HCT116 (cell line): Measurements from ENCODE around the gene SLBP. TPM values are rescaled to one million over a fixed set of nuclear protein-coding genes. Genes with fewer than 3 reads are reported as not detected.

Experiments
- ATAC-seq: fragments of 200-7000 bp; cut with Tn5 transposase; 2 replicates; pipeline ENCODE4 v1.9.1; 2020; ENCODE audit warnings: mild to moderate bottlenecking, moderate library complexity
- BruUV-seq: library from RNA; stranded (reverse); fragments of 400-500 nt; replicated peaks from 2 replicates; lab custom pipeline; 2021; lab: Mats Ljungman, UMichigan
- CTCF ChIA-PET: fragments of 300-600 bp; sonication (Branson Sonifier 250); formaldehyde crosslinking; loops from one replicate; lab custom pipeline; 2021; ENCODE audit warnings: antibody characterized with exemption; lab: Charles Lee
- POLR2A ChIA-PET: fragments of 300-600, 350-600 bp; sonication (Branson Sonifier 250); formaldehyde crosslinking; loops from one replicate; lab custom pipeline; 2021; ENCODE audit warnings: antibody characterized with exemption; lab: Charles Lee
- RAD21 ChIA-PET, 2 experiments: fragments of 300-600 bp; sonication (Branson Sonifier 250); formaldehyde crosslinking; loops; one replicate each; lab custom pipeline; 2023; ENCODE audit warnings: low total read pairs in 2 of 2; ENCODE audit not compliant: uncharacterized antibody in 2 of 2, unreplicated experiment in 2 of 2, low non-redundant PET in 1 of 2; lab: Charles Lee
- DNase-seq: peaks from one replicate; pipeline ENCODE4 v3.0.0-alpha.2; 2010; ENCODE audit warnings: low read depth, low spot score
- H2AFZ ChIP-seq: fragments of 200-600 bp; shearing (Covaris generic), sonication (generic); 2 replicates; pipeline ENCODE4 v1.6.1; 2017; ENCODE audit warnings: low read depth, mixed run types, mixed read lengths, antibody characterized with exemption, low read length; ENCODE audit not compliant: poor library complexity, severe bottlenecking
- H3K27ac ChIP-seq: 2 replicates; pipeline ENCODE4 v1.5.1; 2012; ENCODE audit warnings: low read depth, low read length
- H3K27me3 ChIP-seq: fragments of 200-600 bp; sonication (generic); 2 replicates; pipeline ENCODE4 v1.6.1; 2016; ENCODE audit warnings: mixed run types, low read length, mixed read lengths; ENCODE audit not compliant: insufficient read depth
- H3K36me3 ChIP-seq, 2 experiments: fragments of 200-500 bp in 1 of 2; fragments of 200-600 bp in 1 of 2; sonication (Bioruptor generic) in 1 of 2; sonication (generic) in 1 of 2; 2 replicates each; pipeline versions ENCODE4 v1.5.1 to v1.6.1; 2014 to 2016; ENCODE audit warnings: low read length in 2 of 2, inconsistent platforms in 1 of 2, mixed read lengths in 1 of 2, mixed run types in 1 of 2; ENCODE audit not compliant: insufficient read depth in 2 of 2, control insufficient read depth in 1 of 2
- H3K4me1 ChIP-seq, 2 experiments: fragments of 200-600 bp in 1 of 2; sonication (generic) in 1 of 2; 2 replicates each; pipeline versions ENCODE4 v1.5.1 to v1.6.1; 2012 to 2017; ENCODE audit warnings: low read length in 2 of 2, inconsistent platforms in 1 of 2, mild to moderate bottlenecking in 1 of 2, mixed read lengths in 1 of 2, mixed run types in 1 of 2, moderate library complexity in 1 of 2; ENCODE audit not compliant: insufficient read depth in 2 of 2, control insufficient read depth in 1 of 2
- H3K4me2 ChIP-seq: fragments of 200-600 bp; sonication (generic); 2 replicates; pipeline ENCODE4 v1.6.1; 2017; ENCODE audit warnings: mixed run types, low read length, mixed read lengths
- H3K4me3 ChIP-seq, 2 experiments: fragments of 200-600 bp in 1 of 2; sonication (generic) in 1 of 2; replicated peaks in 1 of 2; 2 replicates each; pipeline ENCODE4 v1.5.1; 2011 to 2016; ENCODE audit warnings: low read length in 2 of 2, control low read depth in 1 of 2, low read depth in 1 of 2, mild to moderate bottlenecking in 1 of 2, mixed read lengths in 1 of 2, mixed run types in 1 of 2
- H3K79me2 ChIP-seq: fragments of 200-600 bp; sonication (generic); 2 replicates; pipeline ENCODE4 v1.6.1; 2017; ENCODE audit warnings: mild to moderate bottlenecking, mixed run types, low read length, moderate library complexity, mixed read lengths; ENCODE audit not compliant: insufficient read depth
- H3K9ac ChIP-seq: fragments of 200-600 bp; sonication (generic); 2 replicates; pipeline ENCODE4 v1.6.1; 2016; ENCODE audit warnings: low read length, mixed read lengths
- H3K9me2 ChIP-seq: fragments of 200-600 bp; sonication (generic), shearing (Covaris generic); 2 replicates; pipeline ENCODE4 v1.6.1; 2017; ENCODE audit warnings: mixed run types, mild to moderate bottlenecking, moderate library complexity; ENCODE audit not compliant: insufficient read depth
- H3K9me3 ChIP-seq, 2 experiments: fragments of 200-500 bp in 1 of 2; fragments of 200-600 bp in 1 of 2; sonication (Bioruptor generic) in 1 of 2; sonication (generic) in 1 of 2; 2 replicates each; pipeline ENCODE4 v1.6.1; 2014 to 2017; ENCODE audit warnings: low read length in 2 of 2, mixed read lengths in 2 of 2, inconsistent platforms in 1 of 2, low read depth in 1 of 2, mild to moderate bottlenecking in 1 of 2, mixed run types in 1 of 2, moderate library complexity in 1 of 2; ENCODE audit not compliant: control insufficient read depth in 1 of 2, insufficient read depth in 1 of 2
- H4K20me1 ChIP-seq: fragments of 200-600 bp; sonication (generic), shearing (Covaris generic); 2 replicates; pipeline ENCODE4 v1.6.1; 2017; ENCODE audit warnings: mixed run types, mild to moderate bottlenecking, moderate library complexity; ENCODE audit not compliant: insufficient read depth
- ELF1 ChIP-seq: IDR thresholded peaks from 2 replicates; pipeline ENCODE4 v1.6.1; 2012; ENCODE audit warnings: low read depth, borderline replicate concordance
- EZH2 ChIP-seq: fragments of 200-600 bp; sonication (generic); IDR thresholded peaks from 2 replicates; pipeline ENCODE4 v1.6.1; 2017; ENCODE audit warnings: antibody characterized with exemption, mixed run types
- EZH2phosphoT487 ChIP-seq: fragments of 200-600 bp; IDR thresholded peaks from 2 replicates; pipeline ENCODE4 v1.6.1; 2018; ENCODE audit warnings: antibody characterized with exemption, borderline replicate concordance
- FOSL1 ChIP-seq: IDR thresholded peaks from 2 replicates; pipeline ENCODE4 v1.6.1; 2012; ENCODE audit warnings: low read depth
- JUND ChIP-seq: IDR thresholded peaks from 2 replicates; pipeline ENCODE4 v1.6.1; 2012
- POLR2A ChIP-seq: IDR thresholded peaks from 2 replicates; pipeline ENCODE4 v1.7.0; 2011; ENCODE audit warnings: borderline replicate concordance; ENCODE audit not compliant: insufficient read depth, insufficient read length; ENCODE audit errors: extremely low read depth
- POLR2AphosphoS5 ChIP-seq: IDR thresholded peaks from 2 replicates; pipeline ENCODE4 v1.6.1; 2011; ENCODE audit warnings: mild to moderate bottlenecking, low read depth, low read length, moderate library complexity
- RAD21 ChIP-seq: IDR thresholded peaks from 2 replicates; pipeline ENCODE4 v1.6.1; 2012; ENCODE audit warnings: low read depth, mild to moderate bottlenecking
- SIN3A ChIP-seq: IDR thresholded peaks from 2 replicates; pipeline ENCODE4 v1.6.1; 2012; ENCODE audit warnings: low read depth
- SP1 ChIP-seq: IDR thresholded peaks from 2 replicates; pipeline ENCODE4 v1.6.1; 2012; ENCODE audit warnings: low read depth
- TCF7L2 ChIP-seq: IDR thresholded peaks from 2 replicates; pipeline ENCODE4 v1.7.0; 2011; ENCODE audit warnings: borderline replicate concordance, inconsistent platforms; ENCODE audit not compliant: insufficient read depth, insufficient read length; ENCODE audit errors: extremely low read depth
- YY1 ChIP-seq: IDR thresholded peaks from 2 replicates; pipeline ENCODE4 v1.6.1; 2011; ENCODE audit warnings: low read length, low read depth, moderate library complexity, mild to moderate bottlenecking; ENCODE audit not compliant: insufficient replicate concordance; ENCODE audit errors: extremely low read depth
- ZFX ChIP-seq: fragments of 450-650 bp; IDR thresholded peaks from 2 replicates; pipeline ENCODE4 v1.6.1; 2017
- ZNF274 ChIP-seq: fragments of 200-500 bp; sonication (Bioruptor generic); IDR thresholded peaks from 2 replicates; pipeline ENCODE4 v1.6.1; 2014; ENCODE audit warnings: mild to moderate bottlenecking, low read depth, low read length, inconsistent platforms
- intact Hi-C: fragments of 100-400 bp; cut with micrococcal nuclease; formaldehyde crosslinking; loops from 2 replicates; pipeline ENCODE4 v1.10.0; 2022
- total RNA-seq: library from RNA; stranded (reverse); gene quantifications from one replicate; pipeline ENCODE4 v1.2.1, GENCODE V29; 2021; ENCODE audit not compliant: unreplicated experiment
- TF ChIP-seq, protein P1 (sequence below): IDR thresholded peaks from 2 replicates; pipeline ENCODE4 v1.6.1; 2012
- TF ChIP-seq, protein P2 (sequence below): IDR thresholded peaks from 2 replicates; pipeline ENCODE4 v1.6.1; 2011; ENCODE audit warnings: mild to moderate bottlenecking, low read length, moderate library complexity; ENCODE audit not compliant: insufficient replicate concordance; ENCODE audit errors: extremely low read depth
- TF ChIP-seq, protein P3 (sequence below), 3 experiments: fragments of 200-600 bp in 1 of 3; sonication (generic) in 1 of 3; IDR thresholded peaks in 2 of 3; conservative IDR thresholded peaks in 1 of 3; 2 replicates each; pipeline ENCODE4 v1.5.1; 2012 to 2017; ENCODE audit warnings: low read depth in 2 of 3, low read length in 2 of 3, antibody characterized with exemption in 1 of 3, borderline replicate concordance in 1 of 3, control low read depth in 1 of 3, mild to moderate bottlenecking in 1 of 3, mixed read lengths in 1 of 3, mixed run types in 1 of 3, moderate library complexity in 1 of 3; ENCODE audit not compliant: insufficient read depth in 1 of 3
- TF ChIP-seq, protein P4 (sequence below): IDR thresholded peaks from 2 replicates; pipeline ENCODE4 v1.6.1; 2012; ENCODE audit warnings: low read depth
- TF ChIP-seq, protein P5 (sequence below): IDR thresholded peaks from 2 replicates; pipeline ENCODE4 v1.6.1; 2012

The SLBP gene
- total RNA-seq, 1 experiment from 2014 or later = 101 TPM

DNA sequence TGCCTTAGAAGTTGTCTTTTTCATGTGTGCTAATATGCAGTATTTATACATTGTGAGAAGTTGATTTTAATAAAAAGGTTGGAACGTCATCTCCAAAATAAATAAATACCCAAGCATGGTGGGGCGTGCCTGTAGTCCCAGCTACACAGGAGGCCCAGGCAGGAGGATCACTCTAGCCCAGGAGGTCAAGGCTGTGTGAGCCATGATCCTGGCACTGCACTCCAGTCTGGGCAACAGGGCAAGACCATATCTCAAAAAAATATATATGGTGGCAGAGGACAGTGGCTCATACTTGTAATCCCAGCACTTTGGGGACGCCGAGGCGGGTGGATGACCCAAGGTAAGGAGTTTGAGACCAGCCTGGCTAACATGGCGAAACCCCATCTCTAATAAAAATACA, 6.4 kb downstream of the SLBP start:
- RAD21 ChIA-PET = no interaction called here
- no TSS peak for BruUV-seq
- no peaks in the 10 kb centered on the region for H3K9me3 ChIP-seq
- TF ChIP-seq TCF7L2 (no peak), ZFX (no peak), EZH2 (no peak), YY1 (no peak), ZNF274 (no peak), JUND (no peak), ELF1 (no peak), SP1 (no peak), POLR2AphosphoS5 (no peak), EZH2phosphoT487 (no peak), SIN3A (no peak), FOSL1 (no peak), POLR2A (no peak), RAD21 (no peak)
- TF ChIP-seq, protein P1, sequence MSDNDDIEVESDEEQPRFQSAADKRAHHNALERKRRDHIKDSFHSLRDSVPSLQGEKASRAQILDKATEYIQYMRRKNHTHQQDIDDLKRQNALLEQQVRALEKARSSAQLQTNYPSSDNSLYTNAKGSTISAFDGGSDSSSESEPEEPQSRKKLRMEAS = no peak
- TF ChIP-seq, protein P2, sequence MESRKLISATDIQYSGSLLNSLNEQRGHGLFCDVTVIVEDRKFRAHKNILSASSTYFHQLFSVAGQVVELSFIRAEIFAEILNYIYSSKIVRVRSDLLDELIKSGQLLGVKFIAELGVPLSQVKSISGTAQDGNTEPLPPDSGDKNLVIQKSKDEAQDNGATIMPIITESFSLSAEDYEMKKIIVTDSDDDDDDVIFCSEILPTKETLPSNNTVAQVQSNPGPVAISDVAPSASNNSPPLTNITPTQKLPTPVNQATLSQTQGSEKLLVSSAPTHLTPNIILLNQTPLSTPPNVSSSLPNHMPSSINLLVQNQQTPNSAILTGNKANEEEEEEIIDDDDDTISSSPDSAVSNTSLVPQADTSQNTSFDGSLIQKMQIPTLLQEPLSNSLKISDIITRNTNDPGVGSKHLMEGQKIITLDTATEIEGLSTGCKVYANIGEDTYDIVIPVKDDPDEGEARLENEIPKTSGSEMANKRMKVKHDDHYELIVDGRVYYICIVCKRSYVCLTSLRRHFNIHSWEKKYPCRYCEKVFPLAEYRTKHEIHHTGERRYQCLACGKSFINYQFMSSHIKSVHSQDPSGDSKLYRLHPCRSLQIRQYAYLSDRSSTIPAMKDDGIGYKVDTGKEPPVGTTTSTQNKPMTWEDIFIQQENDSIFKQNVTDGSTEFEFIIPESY = no peak
- TF ChIP-seq, protein P3, sequence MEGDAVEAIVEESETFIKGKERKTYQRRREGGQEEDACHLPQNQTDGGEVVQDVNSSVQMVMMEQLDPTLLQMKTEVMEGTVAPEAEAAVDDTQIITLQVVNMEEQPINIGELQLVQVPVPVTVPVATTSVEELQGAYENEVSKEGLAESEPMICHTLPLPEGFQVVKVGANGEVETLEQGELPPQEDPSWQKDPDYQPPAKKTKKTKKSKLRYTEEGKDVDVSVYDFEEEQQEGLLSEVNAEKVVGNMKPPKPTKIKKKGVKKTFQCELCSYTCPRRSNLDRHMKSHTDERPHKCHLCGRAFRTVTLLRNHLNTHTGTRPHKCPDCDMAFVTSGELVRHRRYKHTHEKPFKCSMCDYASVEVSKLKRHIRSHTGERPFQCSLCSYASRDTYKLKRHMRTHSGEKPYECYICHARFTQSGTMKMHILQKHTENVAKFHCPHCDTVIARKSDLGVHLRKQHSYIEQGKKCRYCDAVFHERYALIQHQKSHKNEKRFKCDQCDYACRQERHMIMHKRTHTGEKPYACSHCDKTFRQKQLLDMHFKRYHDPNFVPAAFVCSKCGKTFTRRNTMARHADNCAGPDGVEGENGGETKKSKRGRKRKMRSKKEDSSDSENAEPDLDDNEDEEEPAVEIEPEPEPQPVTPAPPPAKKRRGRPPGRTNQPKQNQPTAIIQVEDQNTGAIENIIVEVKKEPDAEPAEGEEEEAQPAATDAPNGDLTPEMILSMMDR (IDR thresholded peaks at IDR 0.05 in 2 of 3, conservative IDR thresholded peaks at IDR 0.05 in 1 of 3; ENCODE audit: borderline replicate concordance in 1 of 3, insufficient read depth in 1 of 3, low read depth in 2 of 3, low read length in 2 of 3) = no peak
- TF ChIP-seq, protein P4, sequence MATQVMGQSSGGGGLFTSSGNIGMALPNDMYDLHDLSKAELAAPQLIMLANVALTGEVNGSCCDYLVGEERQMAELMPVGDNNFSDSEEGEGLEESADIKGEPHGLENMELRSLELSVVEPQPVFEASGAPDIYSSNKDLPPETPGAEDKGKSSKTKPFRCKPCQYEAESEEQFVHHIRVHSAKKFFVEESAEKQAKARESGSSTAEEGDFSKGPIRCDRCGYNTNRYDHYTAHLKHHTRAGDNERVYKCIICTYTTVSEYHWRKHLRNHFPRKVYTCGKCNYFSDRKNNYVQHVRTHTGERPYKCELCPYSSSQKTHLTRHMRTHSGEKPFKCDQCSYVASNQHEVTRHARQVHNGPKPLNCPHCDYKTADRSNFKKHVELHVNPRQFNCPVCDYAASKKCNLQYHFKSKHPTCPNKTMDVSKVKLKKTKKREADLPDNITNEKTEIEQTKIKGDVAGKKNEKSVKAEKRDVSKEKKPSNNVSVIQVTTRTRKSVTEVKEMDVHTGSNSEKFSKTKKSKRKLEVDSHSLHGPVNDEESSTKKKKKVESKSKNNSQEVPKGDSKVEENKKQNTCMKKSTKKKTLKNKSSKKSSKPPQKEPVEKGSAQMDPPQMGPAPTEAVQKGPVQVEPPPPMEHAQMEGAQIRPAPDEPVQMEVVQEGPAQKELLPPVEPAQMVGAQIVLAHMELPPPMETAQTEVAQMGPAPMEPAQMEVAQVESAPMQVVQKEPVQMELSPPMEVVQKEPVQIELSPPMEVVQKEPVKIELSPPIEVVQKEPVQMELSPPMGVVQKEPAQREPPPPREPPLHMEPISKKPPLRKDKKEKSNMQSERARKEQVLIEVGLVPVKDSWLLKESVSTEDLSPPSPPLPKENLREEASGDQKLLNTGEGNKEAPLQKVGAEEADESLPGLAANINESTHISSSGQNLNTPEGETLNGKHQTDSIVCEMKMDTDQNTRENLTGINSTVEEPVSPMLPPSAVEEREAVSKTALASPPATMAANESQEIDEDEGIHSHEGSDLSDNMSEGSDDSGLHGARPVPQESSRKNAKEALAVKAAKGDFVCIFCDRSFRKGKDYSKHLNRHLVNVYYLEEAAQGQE = no peak
- TF ChIP-seq, protein P5, sequence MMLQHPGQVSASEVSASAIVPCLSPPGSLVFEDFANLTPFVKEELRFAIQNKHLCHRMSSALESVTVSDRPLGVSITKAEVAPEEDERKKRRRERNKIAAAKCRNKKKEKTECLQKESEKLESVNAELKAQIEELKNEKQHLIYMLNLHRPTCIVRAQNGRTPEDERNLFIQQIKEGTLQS = no peak
- H3K4me2 ChIP-seq = no peak overlapping the region
- intact Hi-C loops = no loop called here
- no peak overlapping the region for H3K4me3 ChIP-seq
- POLR2A ChIA-PET = no interaction called here
- no peaks in the 10 kb centered on the region for H3K9me2 ChIP-seq
- CTCF ChIA-PET = no interaction called here
- H3K9ac ChIP-seq = no peak overlapping the region
- DNase-seq (no peak), ATAC-seq (no peak)
- H3K79me2 ChIP-seq = peaks cover 97% of the 10 kb centered on the region
- peaks cover 5 to 14% of the 10 kb centered on the region in 2 experiments; a peak in 3 of 4 replicates for H3K4me1 ChIP-seq
- H3K27me3 ChIP-seq = no peaks in the 10 kb centered on the region
- H4K20me1 ChIP-seq = peaks cover 42% of the 10 kb centered on the region; the same call in 1 of the 2 replicates
- H3K36me3 ChIP-seq = peaks cover 27 to 64% of the 10 kb centered on the region in 2 experiments
- no peak overlapping the region for H2AFZ ChIP-seq
- H3K27ac ChIP-seq = no peak overlapping the region
